Hindlimb muscle (tissue), 1 donor: ENCODE results near the gene FGFR2. TPM values are rescaled to one million over a fixed set of nuclear protein-coding genes. Genes with fewer than 3 reads are reported as not detected.
"Not testable (repeated sequence)": the region's sequence is repeated elsewhere in the genome, so short reads cannot be mapped to it uniquely, and the experiment has no call there.

Experiments
- DNase-seq: peaks from one replicate; pipeline ENCODE4 v3.0.0-alpha.2; 2013
- polyA plus RNA-seq: library from polyadenylated mRNA; unstranded; fragments of 120-200 nt; gene quantifications from one replicate; pipeline ENCODE4 v1.2.1, GENCODE V29; 2013; ENCODE audit not compliant: insufficient read length

Gene FGFR2
- polyA plus RNA-seq, 1 donor, result 3.6 TPM

GRCh38 chr10:121521794-121522556 lies 76.3 kb downstream of the FGFR2 start:
- DNase-seq, result no peak

- DNase-seq, result not testable (repeated sequence)
Measured at GRCh38 chr10:121520526-121520925, 77.7 kb downstream of the FGFR2 start.

- no peak for DNase-seq
Measured at GRCh38 chr10:121519901-121520493, 78.2 kb downstream of the FGFR2 start.

GRCh38 chr10:121519411-121519810 lies 78.8 kb downstream of the FGFR2 start:
- no peak for DNase-seq

- no peak for DNase-seq
Measured at GRCh38 chr10:121518333-121518732, 79.9 kb downstream of the FGFR2 start.

- no peak for DNase-seq
Measured at GRCh38 chr10:121516093-121516865, 82.0 kb downstream of the FGFR2 start.

GRCh38 chr10:121514141-121514865 lies 83.9 kb downstream of the FGFR2 start:
- no peak for DNase-seq

GRCh38 chr10:121511943-121512342 lies 86.3 kb downstream of the FGFR2 start:
- no peak for DNase-seq

- no peak for DNase-seq
Measured at GRCh38 chr10:121511460-121511859, 86.8 kb downstream of the FGFR2 start.

GRCh38 chr10:121510201-121510771 lies 88.0 kb downstream of the FGFR2 start:
- DNase-seq, result no peak

- no peak for DNase-seq
Measured at GRCh38 chr10:121509796-121510195, 88.4 kb downstream of the FGFR2 start.

- no peak for DNase-seq
Measured at GRCh38 chr10:121509112-121509511, 89.1 kb downstream of the FGFR2 start.

GRCh38 chr10:121503587-121504051 lies 94.6 kb downstream of the FGFR2 start:
- no peak for DNase-seq

GRCh38 chr10:121501796-121502195 lies 96.4 kb downstream of the FGFR2 start:
- DNase-seq, result no peak

- no peak for DNase-seq
Measured at GRCh38 chr10:121500701-121501332, 97.4 kb downstream of the FGFR2 start.

- DNase-seq, result no peak
Measured at GRCh38 chr10:121497513-121498470, 100.5 kb downstream of the FGFR2 start.

- no peak for DNase-seq
Measured at GRCh38 chr10:121495719-121496118, 102.5 kb downstream of the FGFR2 start.

- DNase-seq, result no peak
Measured at GRCh38 chr10:121494296-121494695, 103.9 kb downstream of the FGFR2 start.

- no peak for DNase-seq
Measured at GRCh38 chr10:121493521-121493920, 104.7 kb downstream of the FGFR2 start.

- DNase-seq, result peak; percentile 74
Measured at GRCh38 chr10:121490871-121491519, 107.2 kb downstream of the FGFR2 start.
